ENCODE results near the gene PRR20D.

GRCh38 chr13:57191667-57192066 lies 31.2 kb downstream of the PRR20D start:
- no peak for TF ChIP-seq SUZ12 (IDR thresholded peaks at IDR 0.05; ENCODE audit: unreplicated experiment)
- TF ChIP-seq POLR2A (IDR thresholded peaks at IDR 0.05; ENCODE audit: low read depth, low read length), result no peak
- TF ChIP-seq, protein P1, sequence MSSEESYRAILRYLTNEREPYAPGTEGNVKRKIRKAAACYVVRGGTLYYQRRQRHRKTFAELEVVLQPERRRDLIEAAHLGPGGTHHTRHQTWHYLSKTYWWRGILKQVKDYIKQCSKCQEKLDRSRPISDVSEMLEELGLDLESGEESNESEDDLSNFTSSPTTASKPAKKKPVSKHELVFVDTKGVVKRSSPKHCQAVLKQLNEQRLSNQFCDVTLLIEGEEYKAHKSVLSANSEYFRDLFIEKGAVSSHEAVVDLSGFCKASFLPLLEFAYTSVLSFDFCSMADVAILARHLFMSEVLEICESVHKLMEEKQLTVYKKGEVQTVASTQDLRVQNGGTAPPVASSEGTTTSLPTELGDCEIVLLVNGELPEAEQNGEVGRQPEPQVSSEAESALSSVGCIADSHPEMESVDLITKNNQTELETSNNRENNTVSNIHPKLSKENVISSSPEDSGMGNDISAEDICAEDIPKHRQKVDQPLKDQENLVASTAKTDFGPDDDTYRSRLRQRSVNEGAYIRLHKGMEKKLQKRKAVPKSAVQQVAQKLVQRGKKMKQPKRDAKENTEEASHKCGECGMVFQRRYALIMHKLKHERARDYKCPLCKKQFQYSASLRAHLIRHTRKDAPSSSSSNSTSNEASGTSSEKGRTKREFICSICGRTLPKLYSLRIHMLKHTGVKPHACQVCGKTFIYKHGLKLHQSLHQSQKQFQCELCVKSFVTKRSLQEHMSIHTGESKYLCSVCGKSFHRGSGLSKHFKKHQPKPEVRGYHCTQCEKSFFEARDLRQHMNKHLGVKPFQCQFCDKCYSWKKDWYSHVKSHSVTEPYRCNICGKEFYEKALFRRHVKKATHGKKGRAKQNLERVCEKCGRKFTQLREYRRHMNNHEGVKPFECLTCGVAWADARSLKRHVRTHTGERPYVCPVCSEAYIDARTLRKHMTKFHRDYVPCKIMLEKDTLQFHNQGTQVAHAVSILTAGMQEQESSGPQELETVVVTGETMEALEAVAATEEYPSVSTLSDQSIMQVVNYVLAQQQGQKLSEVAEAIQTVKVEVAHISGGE (CRISPR knock-in tag; IDR thresholded peaks at IDR 0.05), result no peak
- TF ChIP-seq ZBTB40 (IDR thresholded peaks at IDR 0.05; ENCODE audit: borderline replicate concordance), result no peak
- TF ChIP-seq MAX (IDR thresholded peaks at IDR 0.05; ENCODE audit: low read depth, low read length), result no peak
- TF ChIP-seq RELA (IDR thresholded peaks at IDR 0.05; ENCODE audit: borderline replicate concordance, partially characterized antibody), result no peak
- TF ChIP-seq, protein P2, sequence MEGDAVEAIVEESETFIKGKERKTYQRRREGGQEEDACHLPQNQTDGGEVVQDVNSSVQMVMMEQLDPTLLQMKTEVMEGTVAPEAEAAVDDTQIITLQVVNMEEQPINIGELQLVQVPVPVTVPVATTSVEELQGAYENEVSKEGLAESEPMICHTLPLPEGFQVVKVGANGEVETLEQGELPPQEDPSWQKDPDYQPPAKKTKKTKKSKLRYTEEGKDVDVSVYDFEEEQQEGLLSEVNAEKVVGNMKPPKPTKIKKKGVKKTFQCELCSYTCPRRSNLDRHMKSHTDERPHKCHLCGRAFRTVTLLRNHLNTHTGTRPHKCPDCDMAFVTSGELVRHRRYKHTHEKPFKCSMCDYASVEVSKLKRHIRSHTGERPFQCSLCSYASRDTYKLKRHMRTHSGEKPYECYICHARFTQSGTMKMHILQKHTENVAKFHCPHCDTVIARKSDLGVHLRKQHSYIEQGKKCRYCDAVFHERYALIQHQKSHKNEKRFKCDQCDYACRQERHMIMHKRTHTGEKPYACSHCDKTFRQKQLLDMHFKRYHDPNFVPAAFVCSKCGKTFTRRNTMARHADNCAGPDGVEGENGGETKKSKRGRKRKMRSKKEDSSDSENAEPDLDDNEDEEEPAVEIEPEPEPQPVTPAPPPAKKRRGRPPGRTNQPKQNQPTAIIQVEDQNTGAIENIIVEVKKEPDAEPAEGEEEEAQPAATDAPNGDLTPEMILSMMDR (IDR thresholded peaks at IDR 0.05 in 2 of 3, conservative IDR thresholded peaks at IDR 0.05 in 1 of 3; ENCODE audit: control insufficient read depth in 2 of 3, extremely low read depth in 1 of 3, insufficient read depth in 1 of 3, low read depth in 3 of 3, low read length in 3 of 3), result no peak
- no peak for TF ChIP-seq POLR2AphosphoS2 (IDR thresholded peaks at IDR 0.05; ENCODE audit: low read depth, low read length)
- no peak for TF ChIP-seq JUND (IDR thresholded peaks at IDR 0.05; ENCODE audit: low read depth, low read length)
- no peak for TF ChIP-seq CREB1 (IDR thresholded peaks at IDR 0.05; ENCODE audit: low read depth)
- TF ChIP-seq, protein P3, sequence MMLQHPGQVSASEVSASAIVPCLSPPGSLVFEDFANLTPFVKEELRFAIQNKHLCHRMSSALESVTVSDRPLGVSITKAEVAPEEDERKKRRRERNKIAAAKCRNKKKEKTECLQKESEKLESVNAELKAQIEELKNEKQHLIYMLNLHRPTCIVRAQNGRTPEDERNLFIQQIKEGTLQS (IDR thresholded peaks at IDR 0.05; ENCODE audit: borderline replicate concordance, extremely low read depth, low read depth, low read length), result no peak
- TF ChIP-seq MTA3 (IDR thresholded peaks at IDR 0.05; ENCODE audit: borderline replicate concordance, low read length), result no peak
- TF ChIP-seq TCF12 (IDR thresholded peaks at IDR 0.05; ENCODE audit: low read depth, low read length), result no peak
- TF ChIP-seq RAD51 (IDR thresholded peaks at IDR 0.05), result no peak

Measured in GM12878 (cell line).